HG02678 (cell line): ENCODE measurements around the gene KIAA0825.

Experiments
- ATAC-seq: cut with Tn5 transposase; IDR thresholded peaks from one replicate; pipeline ENCODE4 v1.9.1; 2021; ENCODE audit warnings: mild to moderate bottlenecking, moderate library complexity; ENCODE audit not compliant: unreplicated experiment

KIAA0825 gene

GRCh38 chr5:94457788-94458187, 160.6 kb downstream of the KIAA0825 start:
- ATAC-seq: no peak

GRCh38 chr5:94445726-94446125, 172.7 kb downstream of the KIAA0825 start:
- ATAC-seq: no peak

- no peak for ATAC-seq
Measured at GRCh38 chr5:94442991-94443390, 175.4 kb downstream of the KIAA0825 start.

- no peak for ATAC-seq
Measured at GRCh38 chr5:94442076-94442475, 176.3 kb downstream of the KIAA0825 start.

GRCh38 chr5:94440015-94440414, 178.4 kb downstream of the KIAA0825 start:
- no peak for ATAC-seq

- no peak for ATAC-seq
Measured at GRCh38 chr5:94433397-94434163, 184.8 kb downstream of the KIAA0825 start.

GRCh38 chr5:94432499-94432898, 185.9 kb downstream of the KIAA0825 start:
- ATAC-seq: no peak

GRCh38 chr5:94431696-94432095, 186.7 kb downstream of the KIAA0825 start:
- ATAC-seq: no peak

GRCh38 chr5:94429566-94429965, 188.8 kb downstream of the KIAA0825 start:
- ATAC-seq: no peak

- no peak for ATAC-seq
Measured at GRCh38 chr5:94425396-94425795, 193.0 kb downstream of the KIAA0825 start.

GRCh38 chr5:94423411-94423810, 195.0 kb downstream of the KIAA0825 start:
- no peak for ATAC-seq

GRCh38 chr5:94422812-94423211, 195.6 kb downstream of the KIAA0825 start:
- ATAC-seq: no peak

GRCh38 chr5:94420885-94421284, 197.5 kb downstream of the KIAA0825 start:
- no peak for ATAC-seq

GRCh38 chr5:94415798-94416197, 202.6 kb downstream of the KIAA0825 start:
- no peak for ATAC-seq

GRCh38 chr5:94409440-94409839, 209.0 kb downstream of the KIAA0825 start:
- no peak for ATAC-seq

GRCh38 chr5:94407023-94407422, 211.4 kb downstream of the KIAA0825 start:
- no peak for ATAC-seq

GRCh38 chr5:94403483-94403882, 214.9 kb downstream of the KIAA0825 start:
- ATAC-seq: no peak

- no peak for ATAC-seq
Measured at GRCh38 chr5:94402096-94402495, 216.3 kb downstream of the KIAA0825 start.

- ATAC-seq: no peak
Measured at GRCh38 chr5:94397508-94397907, 220.9 kb downstream of the KIAA0825 start.

- no peak for ATAC-seq
Measured at GRCh38 chr5:94396687-94397086, 221.7 kb downstream of the KIAA0825 start.

GRCh38 chr5:94395468-94395867, 222.9 kb downstream of the KIAA0825 start:
- no peak for ATAC-seq

GRCh38 chr5:94391996-94392395, 226.4 kb downstream of the KIAA0825 start:
- ATAC-seq: no peak

- ATAC-seq: no peak
Measured at GRCh38 chr5:94389515-94389899, 228.9 kb downstream of the KIAA0825 start.
